Hematopoietic multipotent progenitor cell (in vitro differentiated cells): ENCODE results near the gene AP1S1. TPM values are rescaled to one million over a fixed set of nuclear protein-coding genes. Genes with fewer than 3 reads are reported as not detected.

Source experiments
- DNase-seq, 3 donors: peaks; one replicate each; pipeline ENCODE4 v3.0.0-alpha.2; 2011 to 2015; ENCODE audit warnings: low read depth in 2 of 3, low spot score in 2 of 3
- total RNA-seq: library from RNA; depleted of rRNA; stranded (reverse); fragments of >200 nt; gene quantifications from one replicate; pipeline ENCODE4 v1.2.3, GENCODE V29; 2012

Gene AP1S1
- total RNA-seq, 1 donor = 27.2 TPM

DNA sequence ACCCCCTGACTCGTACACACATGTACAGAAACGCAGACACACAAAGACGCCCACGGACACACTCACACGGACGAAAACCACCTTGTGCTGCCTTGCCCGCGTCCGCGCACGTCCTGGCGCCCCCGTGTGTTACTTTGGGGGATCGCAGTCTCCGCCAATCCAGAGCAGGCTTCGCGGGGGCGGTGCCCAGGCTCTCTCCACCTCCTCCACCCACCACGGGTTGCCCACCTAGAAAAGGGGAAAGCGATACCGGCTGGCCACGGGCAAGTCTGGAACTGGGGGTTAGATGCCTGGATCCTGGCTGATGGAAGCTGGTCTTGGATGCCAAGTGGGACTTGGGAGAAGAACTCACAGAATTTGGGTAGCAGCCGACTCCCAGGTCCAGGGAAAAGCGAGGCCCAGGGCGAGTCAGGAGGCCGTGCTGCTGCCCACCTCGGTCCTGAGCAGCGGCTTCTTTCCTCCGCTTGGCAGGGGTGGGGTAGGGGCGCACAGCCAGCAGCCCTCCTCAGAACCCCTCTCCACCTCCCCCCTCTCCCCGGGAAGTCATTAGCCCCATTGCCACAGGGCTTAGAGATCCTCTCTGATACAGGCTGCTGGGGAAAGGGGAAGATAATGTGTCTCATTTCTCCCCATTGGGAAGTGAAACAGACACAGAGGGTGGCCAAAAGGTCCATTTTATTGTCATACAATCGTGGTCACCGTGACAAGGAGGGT, 15.7 kb downstream of the AP1S1 start:
- DNase-seq = peak in 2 of 3 donors; percentile 78 to 80

DNA sequence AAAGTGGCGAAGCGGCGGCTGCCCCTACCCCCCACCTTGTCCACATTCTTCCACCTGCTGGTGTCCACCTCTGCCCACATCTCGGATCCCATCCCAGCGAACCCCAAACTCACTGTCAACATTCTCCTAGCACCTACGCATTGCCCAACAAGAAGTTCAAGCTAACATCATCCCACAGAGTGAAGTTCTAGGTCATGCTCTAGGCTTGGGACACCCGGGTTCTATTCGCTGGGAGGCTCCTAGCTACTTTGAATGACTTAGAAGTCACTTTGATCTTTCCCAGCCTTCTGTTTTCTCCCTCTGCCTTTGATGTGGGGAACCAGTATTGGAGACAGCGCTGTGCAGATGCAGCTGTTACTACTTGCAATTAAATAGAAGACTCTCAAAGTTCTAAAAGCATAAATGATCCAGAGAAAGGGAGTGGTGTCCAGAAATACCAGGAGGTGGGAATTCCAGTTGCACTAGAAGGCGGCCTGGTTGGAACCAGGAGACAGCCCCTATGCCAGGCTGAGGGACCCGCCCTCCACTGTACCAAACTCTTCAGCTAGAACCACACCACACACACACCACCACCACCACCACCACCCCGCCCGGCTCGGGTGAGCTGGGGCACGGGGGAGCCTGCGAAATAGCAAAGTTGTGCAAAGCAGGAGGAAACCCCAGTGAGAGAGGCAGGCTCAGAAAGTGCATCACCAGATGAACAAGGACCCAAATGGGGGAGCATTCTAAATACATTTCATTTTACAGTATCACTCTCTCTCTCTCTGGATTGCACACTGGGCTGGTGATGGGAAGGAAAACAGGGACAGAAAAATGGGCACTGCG, 16.6 kb downstream of the AP1S1 start:
- DNase-seq = no peak

DNA sequence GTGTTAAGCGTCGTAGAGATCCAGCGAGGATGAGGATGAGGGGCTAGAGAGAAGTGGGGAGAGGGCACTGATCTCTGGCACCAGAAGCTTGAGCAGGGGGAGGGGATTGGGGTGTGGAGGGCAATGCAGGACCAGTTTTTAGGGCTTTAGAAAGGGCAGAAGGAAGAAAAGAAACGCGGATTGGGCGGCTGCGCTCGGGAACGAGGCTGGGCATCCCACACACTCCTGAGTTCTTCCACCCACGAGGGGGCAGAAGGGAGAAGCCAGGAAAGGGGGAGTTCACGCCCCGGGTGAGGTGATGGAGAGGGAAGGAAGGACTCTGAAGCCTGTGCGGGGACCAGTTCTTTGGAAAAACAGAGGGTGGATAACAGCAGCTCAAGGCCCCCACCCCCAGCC, 17.2 kb downstream of the AP1S1 start:
- no peak for DNase-seq

DNA sequence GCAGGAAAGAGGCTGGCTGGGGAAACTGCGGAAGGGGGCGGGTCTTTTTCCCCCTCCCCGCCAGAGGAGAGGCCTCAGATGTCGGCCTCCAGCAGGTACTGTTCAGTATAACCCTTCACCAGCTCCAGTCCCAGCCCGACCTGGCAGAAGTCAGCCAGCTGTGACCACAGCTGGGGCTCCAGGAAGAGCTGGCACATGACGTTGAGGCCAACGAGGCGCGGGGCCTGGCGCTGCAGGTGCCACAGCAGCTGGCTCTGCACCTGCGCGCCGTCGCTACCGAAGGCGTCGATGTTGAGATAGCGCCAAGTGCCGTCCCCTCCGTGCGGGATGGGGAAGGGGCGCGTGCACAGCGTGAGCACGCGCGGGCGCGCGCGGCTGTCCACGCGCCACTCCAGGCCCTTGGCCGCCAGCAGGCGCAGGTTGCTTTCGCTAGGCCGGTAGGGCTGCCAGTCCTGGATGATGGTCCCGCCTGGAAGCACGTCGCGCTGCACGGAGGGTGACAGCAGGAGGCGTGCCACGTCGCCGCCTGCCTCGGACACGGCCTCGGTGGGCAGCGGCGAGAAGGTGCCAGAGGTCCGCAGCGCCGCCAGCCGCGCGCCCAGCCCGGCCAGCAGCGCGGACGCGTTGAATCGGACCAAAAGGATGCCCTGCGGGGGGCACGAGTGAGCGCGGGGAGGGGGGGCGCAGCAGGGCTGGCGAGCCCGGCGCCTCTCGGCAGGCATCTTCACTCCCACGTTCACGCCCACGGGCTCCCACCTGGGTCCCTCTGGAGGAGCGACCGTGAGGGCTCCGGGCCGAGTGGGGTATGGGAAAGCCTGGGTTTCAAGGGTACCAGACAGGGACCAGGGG, 18.0 kb downstream of the AP1S1 start:
- peak in 2 of 3 donors; percentile 73 to 82 for DNase-seq

DNA sequence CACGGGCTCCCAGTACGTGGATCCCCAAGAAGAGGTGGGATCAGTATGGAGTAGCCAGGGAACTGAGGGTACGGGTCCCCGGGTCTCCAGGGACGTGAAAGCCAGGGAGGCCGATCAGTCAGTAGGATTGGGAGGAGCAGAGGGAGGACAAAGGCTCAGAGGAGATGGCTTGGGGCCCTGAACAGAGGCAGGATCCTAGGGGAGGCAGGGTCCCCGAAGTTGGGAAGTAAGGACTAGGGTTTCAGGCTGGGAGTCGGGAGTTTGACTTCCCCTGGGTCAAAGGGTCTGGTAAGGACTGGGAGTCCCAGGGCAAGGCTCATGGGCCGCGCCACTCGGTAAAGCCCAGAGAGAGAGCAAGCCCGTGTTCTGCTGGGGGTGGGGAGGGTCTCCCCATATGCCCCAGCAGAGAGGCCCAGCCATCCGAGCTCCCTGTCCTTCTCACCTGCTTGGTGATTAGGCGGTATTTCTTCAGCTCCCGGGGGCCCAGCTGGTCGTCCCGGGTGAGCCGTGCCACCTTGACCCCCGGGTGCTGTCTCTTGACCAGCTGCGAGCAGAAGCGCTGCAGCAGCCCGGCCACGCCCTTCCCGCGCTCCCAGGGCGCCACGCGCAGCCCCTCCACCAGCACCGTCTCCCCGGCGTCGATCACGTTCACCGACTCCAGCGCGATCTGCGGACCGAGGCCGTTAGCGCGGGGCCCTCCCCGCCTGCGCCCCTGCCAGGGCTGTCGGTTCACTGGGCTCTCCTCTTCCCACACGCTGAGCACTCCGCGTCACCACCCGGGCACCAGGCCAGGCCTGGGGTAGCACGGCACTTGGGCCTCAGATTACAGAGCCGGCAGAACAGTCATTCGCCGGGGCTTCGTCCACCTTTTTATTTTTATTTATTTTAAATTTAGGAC, 18.8 kb downstream of the AP1S1 start:
- DNase-seq = peak in 2 of 3 donors; percentile 68 to 78

DNA sequence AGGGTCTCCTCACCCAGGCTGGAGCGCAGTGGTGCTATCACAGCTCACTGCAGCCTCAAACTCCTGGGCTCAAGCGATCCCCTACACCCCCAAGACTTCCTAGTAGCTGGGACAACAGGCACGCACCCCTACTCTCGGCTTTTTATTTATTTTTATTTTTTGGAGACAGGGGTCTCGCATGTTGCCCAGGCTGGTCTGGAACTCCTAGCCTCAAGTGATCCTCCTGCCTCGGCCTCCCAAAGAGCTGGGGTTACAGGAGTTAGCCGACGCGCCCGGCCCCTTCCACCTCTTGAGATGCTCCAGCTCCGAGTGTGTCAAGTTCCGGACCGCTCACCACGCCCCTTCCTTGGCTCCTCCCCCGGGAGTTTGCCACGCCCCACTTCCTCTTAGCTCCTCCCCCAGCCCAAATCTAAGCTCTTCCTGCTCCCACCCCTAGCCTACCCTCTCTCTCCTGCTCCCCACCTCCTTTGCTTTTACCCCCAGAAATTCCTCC, 19.5 kb downstream of the AP1S1 start:
- DNase-seq = peak in 2 of 3 donors; percentile 54 to 61

DNA sequence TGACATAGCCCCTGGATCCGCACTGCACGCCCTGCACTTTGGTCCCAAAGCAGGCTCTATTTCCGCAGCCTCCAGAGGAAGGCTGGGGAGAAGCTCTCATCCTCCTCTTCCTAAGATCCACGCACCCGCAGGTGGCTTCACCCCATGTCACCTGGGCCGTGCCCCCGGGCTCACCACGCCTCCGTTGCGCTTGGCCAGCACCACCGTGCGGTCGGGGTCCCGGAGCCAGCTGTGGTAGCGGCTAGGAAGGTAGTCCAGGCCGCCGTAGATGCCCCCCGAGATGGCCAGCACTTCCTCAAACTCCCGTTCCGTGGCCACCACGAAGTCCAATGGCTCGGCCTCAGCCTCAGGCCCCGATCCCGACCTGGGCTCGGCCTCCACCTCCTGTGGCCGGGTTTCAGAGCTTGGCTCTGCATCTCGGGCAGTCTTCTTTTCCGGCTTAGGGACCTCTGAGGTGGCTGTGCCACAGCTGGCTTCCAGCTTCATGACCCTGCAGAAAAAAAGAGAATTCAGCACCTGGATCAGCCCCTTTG, 20.1 kb downstream of the AP1S1 start:
- DNase-seq = no peak

DNA sequence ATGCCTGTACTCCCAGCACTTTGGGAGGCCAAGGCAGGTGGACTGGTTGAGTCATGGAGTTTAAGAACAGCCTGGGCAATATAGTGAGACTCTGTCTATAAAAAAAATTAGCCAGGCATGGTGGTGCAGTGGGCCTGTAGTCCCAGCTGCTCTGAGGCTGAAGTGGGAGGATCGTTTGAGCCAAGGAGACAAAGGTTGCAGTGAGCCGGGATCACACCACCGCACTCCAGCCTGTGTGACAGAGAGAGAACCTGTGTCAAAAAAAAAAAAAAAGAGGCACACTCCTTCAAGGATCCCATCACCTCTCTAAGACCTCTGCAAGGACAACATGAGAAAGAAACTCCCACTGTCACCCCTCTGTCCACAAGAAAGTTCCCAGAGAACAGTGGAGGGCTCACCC, 21.4 kb downstream of the AP1S1 start:
- DNase-seq = no peak

DNA sequence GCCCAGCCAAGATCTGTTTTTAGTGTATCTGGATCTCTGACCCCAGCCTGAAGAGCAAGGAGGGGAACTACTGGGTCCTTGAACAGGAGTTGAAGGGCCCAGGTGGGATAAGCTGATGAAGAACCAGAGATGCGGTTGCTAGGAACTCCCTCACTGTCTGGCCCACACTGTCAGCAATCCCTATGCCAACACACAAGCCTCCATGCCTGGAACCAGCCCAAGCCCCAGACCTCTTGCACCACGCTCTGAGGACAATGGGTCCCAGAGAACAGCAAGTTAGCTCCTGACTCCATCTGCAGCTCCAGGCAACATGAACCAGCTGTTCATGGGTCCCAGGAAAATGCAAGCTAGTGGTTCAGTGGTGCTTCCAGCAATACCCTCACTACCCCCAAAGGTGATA, 23.4 kb downstream of the AP1S1 start:
- DNase-seq = no peak

DNA sequence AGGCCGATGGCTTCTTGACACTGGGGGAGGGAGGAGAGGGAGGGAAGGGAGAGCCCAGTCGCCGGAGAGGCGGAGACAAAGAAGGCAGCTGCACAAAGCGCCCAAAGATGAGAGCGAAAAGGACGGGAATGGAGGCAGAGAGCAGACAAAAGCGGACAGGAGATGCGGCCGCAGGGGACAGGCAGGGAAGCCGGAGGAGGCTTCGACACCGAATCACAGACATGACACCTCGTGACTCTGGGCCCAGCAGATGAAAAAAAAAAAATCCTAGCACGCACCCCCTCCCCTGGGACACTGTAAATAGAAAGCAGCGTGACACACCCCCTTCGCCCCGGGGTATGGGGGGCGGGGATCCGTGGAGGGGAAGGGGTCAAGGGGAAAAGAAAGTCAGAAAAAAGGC, 24.8 kb downstream of the AP1S1 start:
- no peak for DNase-seq

DNA sequence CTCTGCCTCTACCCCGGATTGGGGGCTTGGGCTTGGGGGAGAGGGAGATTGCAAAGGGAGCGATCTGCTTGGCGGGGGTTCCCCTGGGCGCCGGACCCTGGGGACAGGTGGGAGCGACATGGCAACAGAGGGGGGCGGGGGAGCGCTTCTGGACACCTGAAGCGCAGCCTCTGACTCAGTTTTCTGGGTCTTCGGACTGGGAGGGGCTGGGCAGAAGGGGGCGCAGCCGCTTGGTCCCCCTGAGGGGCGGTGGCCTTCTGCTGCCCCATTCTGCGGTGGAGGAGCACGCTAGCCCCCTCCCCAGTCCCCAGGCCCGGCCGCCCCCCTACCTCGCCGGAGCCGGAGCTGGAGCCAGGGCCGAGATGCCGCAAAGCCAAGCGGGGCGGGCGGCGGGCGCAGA, 25.4 kb downstream of the AP1S1 start:
- DNase-seq = no peak

DNA sequence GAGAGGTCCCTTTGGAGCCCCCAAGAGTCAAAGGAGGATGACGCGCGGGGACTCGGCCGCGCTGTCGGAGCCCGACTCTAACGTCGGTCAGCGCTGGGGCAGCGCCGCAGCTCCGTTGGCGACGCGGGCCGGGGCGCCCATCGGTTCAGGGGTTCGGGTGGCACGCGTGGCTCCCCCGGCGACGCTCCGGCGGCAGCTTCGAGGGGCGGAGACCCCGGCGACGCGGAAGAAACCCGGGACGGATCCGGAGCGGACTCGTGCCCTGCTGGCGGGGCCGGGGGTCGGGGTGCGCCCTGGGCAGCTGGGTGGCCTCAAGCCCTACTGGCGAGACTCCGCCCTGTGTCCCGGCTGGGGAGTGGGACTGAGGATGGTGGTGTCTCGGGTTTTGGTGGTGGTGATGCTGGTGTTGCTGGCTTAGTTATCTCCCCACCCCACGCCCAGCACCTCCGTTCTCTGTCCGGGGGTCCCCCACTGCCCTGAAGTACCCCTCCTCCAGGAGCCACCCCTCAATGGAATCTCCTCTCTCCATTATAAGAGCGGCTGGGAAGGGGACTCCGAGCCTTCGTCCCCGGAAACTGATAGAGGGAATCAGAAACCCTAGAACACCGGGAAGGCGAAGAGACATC, 26.0 kb downstream of the AP1S1 start, which contains the start of gene NAT16:
Gene NAT16 (minus strand): TSS at position 164 of the 626 bp plus-strand sequence. CDS start 5,486 bp downstream, outside the sequence.
- DNase-seq = no peak

DNA sequence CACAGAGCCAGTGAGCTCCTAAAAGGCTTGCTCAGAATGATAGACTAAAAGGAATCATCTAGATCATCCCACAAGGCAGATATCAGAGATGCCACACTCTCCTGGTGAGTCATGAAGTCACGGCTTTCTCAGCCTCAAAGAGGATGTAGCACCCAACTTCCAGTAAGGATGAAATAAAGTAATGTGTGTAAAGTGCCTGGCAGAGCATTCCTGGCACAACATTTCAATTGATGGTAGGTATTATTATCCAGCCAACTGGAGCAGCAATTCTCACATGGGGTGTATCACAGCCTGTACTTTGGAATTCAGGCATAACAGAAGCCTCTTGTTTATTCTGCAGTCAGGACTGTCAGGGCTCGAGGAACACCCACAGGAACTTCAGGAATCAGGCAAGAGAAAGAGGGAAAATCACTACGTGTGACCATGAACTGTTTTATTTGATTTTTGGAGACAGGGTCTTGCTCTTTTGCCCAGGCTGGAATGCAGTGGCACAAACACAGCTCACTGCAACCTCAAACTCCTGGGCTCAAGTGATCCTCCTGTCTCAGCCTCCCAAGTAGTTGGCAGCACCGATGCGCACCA, 31.1 kb downstream of the AP1S1 start:
- DNase-seq = no peak

DNA sequence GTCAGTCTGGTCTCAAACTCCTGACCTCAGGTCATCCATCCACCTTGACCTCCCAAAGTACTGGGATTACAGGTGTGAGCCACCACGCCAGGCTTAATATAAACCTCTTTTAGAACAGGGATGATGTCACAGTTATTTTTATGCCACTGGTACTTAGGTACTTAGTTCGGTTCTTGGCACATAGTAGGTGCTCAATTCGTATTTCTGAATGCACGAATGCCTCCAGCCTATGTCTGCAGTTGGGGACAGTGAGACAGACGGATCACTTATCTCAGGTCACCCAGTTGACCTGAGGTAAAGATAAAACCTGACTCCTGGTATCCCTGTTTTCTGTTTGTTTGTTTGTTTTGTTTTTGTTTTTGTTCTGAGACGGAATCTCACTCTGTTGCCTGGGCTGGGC, 31.9 kb downstream of the AP1S1 start:
- no peak for DNase-seq

DNA sequence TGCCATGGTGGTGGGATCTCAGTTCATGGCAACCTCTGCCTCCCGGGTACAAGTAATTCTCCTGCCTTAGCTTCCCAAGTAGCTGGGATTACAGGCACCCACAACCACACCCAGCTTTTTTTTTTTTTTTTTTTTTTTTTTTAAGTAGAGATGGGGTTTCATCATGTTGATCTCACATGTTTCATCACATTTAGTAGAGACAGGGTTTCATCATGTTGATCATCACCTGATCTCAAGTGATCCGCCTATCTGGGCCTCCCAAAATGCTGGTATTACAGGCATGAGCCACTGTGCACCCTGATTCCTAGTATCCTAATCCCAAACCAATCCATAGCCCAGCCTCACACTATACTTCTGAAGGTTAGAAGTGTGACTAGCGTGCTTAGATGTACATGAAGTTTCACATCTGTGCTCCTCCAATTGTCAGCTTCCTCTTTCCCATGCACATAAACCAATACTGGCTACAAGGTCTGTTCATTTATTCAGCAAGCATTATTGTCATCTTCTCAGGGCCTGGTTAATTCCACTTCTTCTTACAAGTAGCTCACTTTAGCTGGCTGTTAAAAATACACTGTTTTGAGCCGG, 32.7 kb downstream of the AP1S1 start:
- DNase-seq = no peak

DNA sequence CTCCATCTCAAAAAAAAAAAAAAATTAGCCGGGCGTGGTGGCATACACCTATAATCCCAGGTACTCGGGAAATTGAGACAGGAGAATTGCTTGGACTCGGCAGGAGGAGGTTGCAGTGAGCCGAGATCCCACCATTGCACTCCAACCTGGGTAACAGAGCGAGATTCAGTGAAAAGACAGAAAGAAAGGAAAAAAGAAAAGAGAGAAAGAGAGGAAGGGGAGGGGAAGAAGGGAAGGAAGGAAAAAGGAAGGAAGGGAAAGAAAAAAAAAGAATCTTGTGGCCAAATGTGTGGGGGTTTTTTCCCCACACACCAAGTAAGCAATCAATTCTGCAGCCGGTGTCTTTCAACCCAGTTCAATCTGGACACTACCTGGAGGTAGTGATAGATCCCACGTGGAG, 34.8 kb downstream of the AP1S1 start:
- no peak for DNase-seq

DNA sequence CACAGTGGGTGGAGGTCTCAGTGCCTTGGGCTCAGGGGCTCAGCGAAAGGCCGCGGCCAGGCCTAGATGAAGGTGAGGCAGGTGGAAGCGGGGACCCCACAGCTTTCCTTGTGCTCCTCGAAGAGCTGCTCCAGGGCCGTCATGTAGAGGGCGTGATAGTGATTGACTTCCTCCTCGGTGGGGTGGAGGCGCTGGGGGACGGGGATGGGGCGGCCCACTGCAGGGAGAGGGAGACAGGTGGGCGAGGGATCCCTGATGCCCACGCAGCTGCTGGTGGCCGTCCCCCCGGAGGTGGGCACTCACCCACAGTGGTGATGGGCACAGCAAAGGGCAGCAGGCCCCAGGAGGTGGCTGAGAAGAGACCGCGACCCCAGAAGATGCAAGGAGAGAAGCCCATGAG, 41.6 kb downstream of the AP1S1 start:
- DNase-seq = no peak

DNA sequence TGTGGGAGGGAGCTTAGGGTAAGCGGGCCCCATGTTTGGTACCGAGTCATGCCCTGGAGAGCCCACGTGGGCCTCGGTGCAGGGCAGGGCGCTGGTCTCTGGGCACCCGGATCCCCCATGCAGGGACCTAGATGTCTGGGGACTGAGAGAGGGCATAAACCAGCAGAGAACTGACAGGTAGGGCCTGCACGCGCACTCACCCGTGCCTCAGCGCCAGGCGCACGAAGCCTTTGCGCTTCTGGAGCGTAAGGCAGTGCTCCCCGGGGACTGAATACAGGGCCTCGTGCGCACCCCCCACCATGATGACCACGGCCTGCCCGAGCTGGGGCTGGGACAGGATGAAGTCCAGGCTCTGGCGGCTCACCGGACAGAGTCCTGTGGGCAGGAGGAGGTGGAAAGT, 43.7 kb downstream of the AP1S1 start:
- no peak for DNase-seq
